ENCODE data around the gene SLC41A2.

SLC41A2 gene

DNA sequence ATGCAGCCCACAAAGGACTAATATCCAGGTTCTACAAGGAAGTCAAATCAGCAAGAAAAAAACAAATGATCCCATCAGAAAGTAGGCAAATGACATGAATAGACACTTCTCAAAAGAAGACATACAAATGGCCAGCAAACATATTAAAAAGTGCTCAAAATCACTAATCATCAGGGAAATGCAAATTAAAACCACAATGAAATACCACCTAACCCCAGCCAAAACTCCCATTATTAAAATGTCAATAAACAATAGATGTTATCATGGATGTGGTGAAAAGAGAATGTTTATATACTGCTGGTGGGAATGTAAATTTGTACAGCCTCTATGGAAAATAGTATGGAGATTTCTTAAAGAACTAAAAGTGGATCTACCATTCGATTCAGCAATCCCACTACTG is 25.0 kb downstream of the SLC41A2 start:
- Mint-ChIP-seq H3K36me3 (no peaks in the 10 kb centered on the region), H3K27me3 (no peaks in the 10 kb centered on the region)

DNA sequence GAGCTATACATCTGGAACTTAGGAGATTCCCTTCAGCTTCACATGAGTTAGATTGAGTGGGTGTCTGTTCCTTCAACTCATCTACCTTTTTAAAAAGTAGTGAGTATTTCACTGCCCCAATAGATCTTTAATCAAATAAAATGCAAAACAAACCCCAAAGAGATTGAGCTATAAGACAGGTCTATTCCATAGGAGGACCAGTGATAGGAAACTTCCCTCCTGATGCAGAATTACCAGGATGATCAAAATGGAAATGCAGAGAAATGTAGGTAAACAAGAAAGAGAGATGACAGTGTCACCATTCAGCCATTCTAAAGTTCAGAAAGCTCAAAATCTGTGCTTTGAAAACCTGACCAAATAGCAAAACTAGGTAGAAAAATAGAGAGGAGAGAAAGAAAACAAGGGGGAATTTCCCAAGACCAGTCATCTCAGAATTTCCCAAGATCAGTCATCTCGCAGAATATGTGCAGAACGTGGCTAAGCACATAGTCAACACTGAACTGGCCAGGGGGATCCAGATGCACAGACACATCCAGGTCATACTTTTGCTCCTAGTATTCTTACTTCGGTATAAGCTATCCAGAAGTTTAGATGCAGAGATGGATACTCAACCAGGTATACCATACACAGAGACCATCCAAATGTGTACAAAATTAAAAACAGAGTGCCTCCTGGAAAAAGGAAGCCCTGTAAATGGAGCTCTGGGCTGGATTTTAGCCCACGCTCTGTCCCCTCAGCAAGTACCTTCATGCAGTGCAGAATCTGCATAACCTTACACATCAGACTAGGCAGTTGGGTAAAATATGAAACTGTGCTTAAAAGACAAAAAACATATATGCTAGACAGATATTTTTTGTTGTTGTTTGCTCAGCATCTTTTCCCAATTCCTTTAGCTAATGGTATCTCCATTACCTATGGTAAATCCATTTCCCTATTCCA is 27.4 kb downstream of the SLC41A2 start:
- H3K27ac Mint-ChIP-seq: no peak overlapping the region
- H3K4me1 Mint-ChIP-seq: peaks cover 9% of the 10 kb centered on the region
- H3K27me3 Mint-ChIP-seq: no peaks in the 10 kb centered on the region
- ATAC-seq (ENCODE audit: low read depth) (no peak), DNase-seq (ENCODE audit: low spot score in 2 of 2) (no peak)
- no peak overlapping the region for H3K4me3 Mint-ChIP-seq
- H3K9me3 Mint-ChIP-seq: no peaks in the 10 kb centered on the region
- H3K36me3 Mint-ChIP-seq: no peaks in the 10 kb centered on the region

More for the DNA sequence above, 25.0 kb downstream of the SLC41A2 start:
- Mint-ChIP-seq H3K4me1 (peaks cover 9% of the 10 kb centered on the region), H3K27ac (no peak overlapping the region), H3K4me3 (no peak overlapping the region), H3K9me3 (no peaks in the 10 kb centered on the region)
- ATAC-seq (ENCODE audit: low read depth): no peak
- DNase-seq (ENCODE audit: low spot score in 2 of 2): no peak

DNA sequence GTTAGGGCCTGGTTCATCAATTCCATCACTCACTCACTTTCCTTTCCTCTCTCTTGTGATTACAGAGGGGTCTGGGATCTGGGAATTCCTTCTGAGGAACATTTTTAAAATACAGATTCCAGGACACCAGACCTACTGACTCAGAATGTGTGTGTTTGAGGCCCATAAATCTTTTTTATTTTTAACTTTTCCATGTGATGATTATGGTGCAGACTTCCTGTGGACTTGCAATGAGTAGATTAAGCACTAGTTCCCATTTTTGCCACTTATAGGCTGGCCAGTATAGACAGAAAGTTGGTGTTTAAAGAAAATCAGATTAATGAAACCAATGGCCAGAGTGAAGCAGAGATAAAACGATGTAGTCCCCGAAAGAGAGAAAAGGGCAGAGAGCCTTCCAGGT is 28.1 kb downstream of the SLC41A2 start:
- Mint-ChIP-seq H3K27ac (no peak overlapping the region), H3K27me3 (no peaks in the 10 kb centered on the region), H3K9me3 (no peaks in the 10 kb centered on the region), H3K4me3 (no peak overlapping the region), H3K36me3 (no peaks in the 10 kb centered on the region), H3K4me1 (peaks cover 9% of the 10 kb centered on the region)
- ATAC-seq (ENCODE audit: low read depth) (no peak), DNase-seq (ENCODE audit: low spot score in 2 of 2) (no peak)

DNA sequence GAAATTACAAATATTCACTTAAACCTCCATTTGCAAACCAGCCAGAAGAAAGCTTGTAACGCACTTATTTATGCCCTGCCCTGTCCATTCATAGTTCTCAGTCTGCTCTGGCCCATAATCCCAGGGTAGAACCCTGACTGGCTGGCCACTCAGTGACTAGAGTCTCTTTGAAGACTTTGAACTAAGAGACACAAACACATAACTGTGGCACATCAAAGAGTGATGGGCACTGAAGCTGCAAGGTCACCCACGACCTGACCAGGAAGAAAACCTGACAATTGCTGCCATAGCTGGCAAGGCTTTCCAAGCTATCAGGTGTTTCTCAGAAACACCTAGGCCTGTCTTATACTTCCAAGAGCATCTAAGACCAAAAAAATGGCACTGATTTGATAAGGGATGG is 28.7 kb downstream of the SLC41A2 start:
- H3K27ac Mint-ChIP-seq: no peak overlapping the region
- H3K4me3 Mint-ChIP-seq: no peak overlapping the region
- no peak for ATAC-seq (ENCODE audit: low read depth)

DNA sequence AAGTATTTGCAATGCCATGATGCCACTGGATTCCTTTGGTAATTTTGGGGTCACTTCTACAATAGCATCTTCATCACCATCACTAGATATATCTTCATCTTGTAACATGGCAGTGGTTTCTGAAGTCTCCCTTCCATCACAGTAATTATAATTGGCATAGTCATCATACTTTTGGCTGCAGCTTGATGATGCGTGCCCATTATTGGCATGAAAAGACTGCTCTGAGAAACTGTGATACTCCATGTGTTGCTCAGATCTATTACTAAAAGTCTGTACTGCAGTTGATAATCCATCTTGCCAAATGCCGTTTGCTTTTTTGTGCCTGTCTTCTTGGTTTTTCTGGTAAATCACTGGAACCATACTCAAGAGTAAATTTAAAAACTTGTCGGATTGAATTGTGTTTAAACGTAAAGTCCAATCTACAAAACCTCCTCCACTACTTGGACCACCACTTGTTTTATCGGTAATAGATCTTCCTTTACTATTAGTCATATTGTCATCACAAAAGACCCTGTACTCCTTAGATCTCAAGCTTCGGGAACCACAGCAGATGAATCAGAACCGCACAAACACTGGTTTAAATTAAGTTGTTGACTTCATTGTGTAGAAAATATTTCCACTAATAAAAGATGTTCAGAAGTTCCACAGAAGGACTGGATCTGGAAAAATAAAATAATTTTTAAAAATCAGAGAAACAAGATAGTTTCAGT is 29.9 kb downstream of the SLC41A2 start:
- Mint-ChIP-seq H3K4me1 (peaks cover 9% of the 10 kb centered on the region), H3K9me3 (no peaks in the 10 kb centered on the region), H3K27me3 (no peaks in the 10 kb centered on the region), H3K27ac (no peak overlapping the region), H3K4me3 (no peak overlapping the region), H3K36me3 (no peaks in the 10 kb centered on the region)
- no peak for DNase-seq (ENCODE audit: low spot score in 2 of 2)
- ATAC-seq (ENCODE audit: low read depth): no peak

More for the DNA sequence above, 28.7 kb downstream of the SLC41A2 start:
- no peaks in the 10 kb centered on the region for H3K9me3 Mint-ChIP-seq
- H3K4me1 Mint-ChIP-seq: peaks cover 9% of the 10 kb centered on the region
- no peak for DNase-seq (ENCODE audit: low spot score in 2 of 2)
- no peaks in the 10 kb centered on the region for H3K36me3 Mint-ChIP-seq
- H3K27me3 Mint-ChIP-seq: no peaks in the 10 kb centered on the region

DNA sequence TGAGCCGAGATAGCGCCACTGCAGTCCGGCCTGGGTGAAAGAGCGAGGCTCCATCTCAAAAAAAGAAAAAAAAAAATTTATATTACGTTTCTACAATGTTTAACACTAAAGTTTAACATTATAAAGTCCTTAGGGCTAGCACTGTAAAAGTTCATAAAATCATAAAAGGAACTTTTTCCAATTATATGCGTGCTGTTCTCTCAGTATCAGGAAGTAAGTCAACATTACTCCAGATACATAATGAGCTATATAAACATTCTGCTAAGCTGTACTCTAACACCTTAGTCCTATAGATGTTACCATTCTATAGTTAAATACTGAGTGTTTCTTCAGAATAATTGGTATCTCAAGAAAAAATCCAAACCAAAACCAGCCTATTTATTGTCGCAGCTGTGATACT is 32.6 kb downstream of the SLC41A2 start:
- H3K4me3 Mint-ChIP-seq: no peak overlapping the region
- DNase-seq (ENCODE audit: low spot score in 2 of 2) (no peak), ATAC-seq (ENCODE audit: low read depth) (no peak)

DNA sequence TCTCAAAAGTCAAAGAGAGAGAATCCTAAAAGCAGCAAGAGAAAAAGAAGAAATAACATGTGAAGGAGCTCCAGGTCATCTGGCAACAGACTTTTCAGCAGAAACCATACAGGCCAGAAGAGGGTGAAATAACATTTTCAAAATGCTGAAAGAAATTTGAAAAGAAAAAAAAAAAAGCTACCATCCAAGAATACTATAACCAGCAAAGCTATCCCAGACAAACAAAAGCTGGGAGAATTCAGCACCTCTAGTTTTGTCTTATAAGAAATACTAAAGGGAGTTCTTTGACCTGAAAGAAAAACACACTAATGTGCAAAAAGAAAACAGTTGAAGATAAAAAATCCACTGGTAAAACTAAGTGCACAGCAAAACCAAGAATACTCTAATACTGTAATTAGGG is 36.8 kb downstream of the SLC41A2 start:
- ATAC-seq (ENCODE audit: low read depth): no peak
- no peaks in the 10 kb centered on the region for H3K27me3 Mint-ChIP-seq
- peaks cover 14% of the 10 kb centered on the region for H3K9me3 Mint-ChIP-seq

More for the DNA sequence above, 32.6 kb downstream of the SLC41A2 start:
- Mint-ChIP-seq H3K27ac (no peak overlapping the region), H3K9me3 (peaks cover 13% of the 10 kb centered on the region), H3K36me3 (peaks cover 11% of the 10 kb centered on the region), H3K4me1 (peaks cover 8% of the 10 kb centered on the region), H3K27me3 (no peaks in the 10 kb centered on the region)

DNA sequence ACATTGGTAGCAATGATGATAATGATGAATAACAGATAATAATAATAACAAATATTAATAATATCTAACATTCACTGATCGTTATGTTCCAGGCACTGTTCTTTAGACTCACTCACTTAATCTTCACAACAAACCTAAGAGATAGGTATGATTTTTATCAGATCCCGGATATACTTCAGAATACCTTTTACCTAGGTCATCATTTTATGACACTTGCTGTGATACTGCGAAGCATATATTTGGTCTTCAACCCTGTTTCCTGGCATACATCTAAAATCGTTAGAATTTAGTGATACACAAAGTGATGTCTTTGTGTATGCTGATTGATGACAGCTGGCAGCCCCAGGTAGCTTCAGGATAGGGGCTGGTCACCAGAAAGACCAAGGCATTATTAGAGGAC is 46.1 kb downstream of the SLC41A2 start:
- Mint-ChIP-seq H3K4me1 (no peaks in the 10 kb centered on the region), H3K4me3 (no peak overlapping the region), H3K27ac (no peak overlapping the region), H3K27me3 (no peaks in the 10 kb centered on the region), H3K9me3 (no peaks in the 10 kb centered on the region), H3K36me3 (no peaks in the 10 kb centered on the region)
- DNase-seq (ENCODE audit: low spot score in 2 of 2) (no peak), ATAC-seq (ENCODE audit: low read depth) (no peak)

More for the DNA sequence above, 36.8 kb downstream of the SLC41A2 start:
- DNase-seq (ENCODE audit: low spot score in 2 of 2): no peak
- peaks cover 13% of the 10 kb centered on the region for H3K36me3 Mint-ChIP-seq
- no peak overlapping the region for H3K27ac Mint-ChIP-seq
- no peaks in the 10 kb centered on the region for H3K4me1 Mint-ChIP-seq
- H3K4me3 Mint-ChIP-seq: no peak overlapping the region

DNA sequence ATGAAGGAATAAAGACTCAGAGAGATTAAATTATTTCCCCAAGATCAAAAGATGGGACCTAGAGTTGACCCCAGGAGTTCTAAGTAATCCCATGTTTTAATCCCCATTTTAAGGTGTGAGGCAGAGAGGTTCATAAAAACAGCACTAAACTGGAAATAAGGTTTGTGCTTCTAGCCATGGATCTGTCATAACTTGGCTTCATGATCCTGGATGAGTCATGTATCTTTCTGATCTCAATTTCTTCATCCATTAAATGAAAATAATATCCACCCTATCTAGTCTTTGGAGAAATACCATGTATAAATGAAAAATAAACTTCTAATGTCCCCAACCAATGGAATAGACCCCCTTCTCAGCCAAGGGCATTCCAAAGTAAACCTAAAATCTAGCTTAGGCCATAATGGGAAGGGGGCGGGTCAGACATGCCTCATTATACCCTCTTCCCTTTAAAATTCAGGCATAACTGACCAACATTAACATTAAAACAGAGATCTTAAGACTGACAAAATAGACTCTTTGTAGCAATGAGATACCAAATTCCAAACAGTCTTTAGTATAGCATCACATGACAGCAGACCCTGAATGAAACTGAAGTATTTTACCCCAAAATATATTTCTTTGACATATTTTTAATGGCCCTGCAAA is 47.8 kb downstream of the SLC41A2 start:
- ATAC-seq (ENCODE audit: low read depth) (no peak), DNase-seq (ENCODE audit: low spot score in 2 of 2) (no peak)
- Mint-ChIP-seq H3K9me3 (no peaks in the 10 kb centered on the region), H3K27ac (no peak overlapping the region), H3K36me3 (no peaks in the 10 kb centered on the region), H3K4me3 (no peak overlapping the region), H3K27me3 (no peaks in the 10 kb centered on the region), H3K4me1 (no peaks in the 10 kb centered on the region)

DNA sequence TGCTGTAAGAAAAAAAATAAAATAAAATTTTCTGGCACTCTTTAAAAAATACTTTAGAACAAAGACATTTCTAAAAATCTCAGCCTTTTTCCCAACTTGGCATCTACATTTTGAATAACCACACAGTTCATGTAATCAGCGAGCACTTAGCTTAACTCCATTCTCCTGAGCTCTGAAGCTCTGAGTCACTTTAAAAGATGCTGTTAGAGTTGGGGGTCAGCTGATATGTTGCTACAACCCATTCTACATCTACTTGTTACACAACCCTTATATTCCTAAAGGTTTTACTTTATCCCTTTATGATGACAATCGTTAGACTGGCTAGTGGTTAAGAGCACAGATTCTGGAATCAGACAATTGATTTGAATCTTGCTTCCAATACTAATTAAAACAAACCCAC is 48.3 kb downstream of the SLC41A2 start:
- no peak for ATAC-seq (ENCODE audit: low read depth)
- H3K4me1 Mint-ChIP-seq: no peaks in the 10 kb centered on the region

More for the DNA sequence above, 48.3 kb downstream of the SLC41A2 start:
- Mint-ChIP-seq H3K9me3 (no peaks in the 10 kb centered on the region), H3K4me3 (no peak overlapping the region), H3K36me3 (no peaks in the 10 kb centered on the region), H3K27me3 (no peaks in the 10 kb centered on the region), H3K27ac (no peak overlapping the region)
- no peak for DNase-seq (ENCODE audit: low spot score in 2 of 2)

Measured in memory B cell (primary cell).